Uterus (tissue), 4 donors: Measurements from ENCODE around the gene MAPK9. TPM values are rescaled to one million over a fixed set of nuclear protein-coding genes. Genes with fewer than 3 reads are reported as not detected.
A peak's percentile ranks its signal among the peaks of the same experiment; 100 is the strongest.

Experiments used
- DNase-seq, 2 donors: peaks; one replicate each; pipeline ENCODE4 v3.0.0-alpha.2; 2019 to 2020
- H3K27ac ChIP-seq, 2 donors: fragments of 200-600 bp; sonication (generic); 1 replicate in 1 of 2; 2 replicates in 1 of 2; pipeline ENCODE4 v1.5.1; 2016 to 2018
- H3K27me3 ChIP-seq, 2 donors: fragments of 200-600 bp; sonication (generic); one replicate each; pipeline ENCODE4 v1.5.1; 2018 to 2019; ENCODE audit warnings: control low read depth in 1 of 2
- H3K36me3 ChIP-seq, 2 donors: fragments of 200-600 bp; sonication (generic); one replicate each; pipeline ENCODE4 v1.5.1; 2019; ENCODE audit warnings: control low read depth in 1 of 2
- H3K4me1 ChIP-seq, 2 donors: fragments of 200-600 bp; sonication (generic); one replicate each; pipeline ENCODE4 v1.5.1; 2018 to 2019; ENCODE audit warnings: control low read depth in 1 of 2
- H3K4me3 ChIP-seq, 2 donors: fragments of 200-600 bp; sonication (generic); 1 replicate in 1 of 2; 2 replicates in 1 of 2; pipeline ENCODE4 v1.5.1; 2018 to 2019; ENCODE audit warnings: mild to moderate bottlenecking in 1 of 2
- H3K9me3 ChIP-seq, 2 donors: fragments of 200-600 bp; sonication (generic); one replicate each; pipeline ENCODE4 v1.5.1; 2019; ENCODE audit warnings: control low read depth in 1 of 2
- POLR2A ChIP-seq, 2 donors: fragments of 450-650 bp; IDR thresholded peaks; one replicate each; pipeline ENCODE4 v1.6.1; 2016; ENCODE audit warnings: antibody characterized with exemption in 2 of 2, mild to moderate bottlenecking in 1 of 2, moderate library complexity in 1 of 2
- intact Hi-C: fragments of 100-400 bp; cut with DNase I; formaldehyde crosslinking; loops from one replicate; pipeline ENCODE4 v1.15.1; 2023; ENCODE audit warnings: low total_unique reads
- total RNA-seq, 4 donors: library from RNA; depleted of rRNA in 3 of 4; stranded (reverse); fragments of >200 nt in 3 of 4; gene quantifications; one replicate each; pipeline versions ENCODE4 v1.1.0 to v1.2.4, GENCODE V29; 2014 to 2023
- TF ChIP-seq, protein P1 (sequence below), 4 experiments: fragments of 200-600 bp in 2 of 4; fragments of 450-650 bp in 2 of 4; sonication (generic) in 2 of 4; IDR thresholded peaks; one replicate each; pipeline ENCODE4 v1.5.1; 2016 to 2019; ENCODE audit warnings: antibody characterized with exemption in 4 of 4, mild to moderate bottlenecking in 2 of 4, moderate library complexity in 1 of 4
- donor health status: DM: yes; HTN: yes; CAD: no.

The MAPK9 gene
- total RNA-seq, 4 donors from 2014 or later = 9.2 to 45.1 (median 33.3) TPM

DNA sequence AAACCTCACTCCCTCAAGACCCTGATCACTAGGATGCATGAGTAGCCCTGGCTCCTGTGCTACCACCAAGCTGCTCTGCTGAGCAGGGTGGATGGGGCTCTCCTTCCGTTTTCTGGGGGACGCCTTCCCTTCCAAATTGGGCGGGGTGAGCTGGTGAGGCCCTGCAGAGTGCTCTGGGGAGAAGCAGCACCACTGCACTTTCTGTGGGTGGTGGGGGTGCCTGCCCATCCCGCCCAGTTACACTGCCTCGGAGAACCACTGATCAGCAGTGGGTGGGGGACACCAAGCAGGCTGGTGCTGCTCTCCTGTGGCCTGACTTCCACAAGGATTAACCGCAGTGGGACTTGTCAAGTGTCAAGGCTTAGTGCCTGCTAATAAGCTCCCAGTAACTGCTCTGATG lies 42.3 kb upstream of the MAPK9 start:
- Histone ChIP-seq H3K27me3 (no peaks in the 10 kb centered on the region), H3K4me3 (no peak overlapping the region), H3K36me3 (no peaks in the 10 kb centered on the region), H3K9me3 (no peaks in the 10 kb centered on the region), H3K27ac (no peak overlapping the region), H3K4me1 (peaks cover 0 to 10% of the 10 kb centered on the region in 2 donors)
- intact Hi-C loops = no loop called here
- TF ChIP-seq, protein P1, sequence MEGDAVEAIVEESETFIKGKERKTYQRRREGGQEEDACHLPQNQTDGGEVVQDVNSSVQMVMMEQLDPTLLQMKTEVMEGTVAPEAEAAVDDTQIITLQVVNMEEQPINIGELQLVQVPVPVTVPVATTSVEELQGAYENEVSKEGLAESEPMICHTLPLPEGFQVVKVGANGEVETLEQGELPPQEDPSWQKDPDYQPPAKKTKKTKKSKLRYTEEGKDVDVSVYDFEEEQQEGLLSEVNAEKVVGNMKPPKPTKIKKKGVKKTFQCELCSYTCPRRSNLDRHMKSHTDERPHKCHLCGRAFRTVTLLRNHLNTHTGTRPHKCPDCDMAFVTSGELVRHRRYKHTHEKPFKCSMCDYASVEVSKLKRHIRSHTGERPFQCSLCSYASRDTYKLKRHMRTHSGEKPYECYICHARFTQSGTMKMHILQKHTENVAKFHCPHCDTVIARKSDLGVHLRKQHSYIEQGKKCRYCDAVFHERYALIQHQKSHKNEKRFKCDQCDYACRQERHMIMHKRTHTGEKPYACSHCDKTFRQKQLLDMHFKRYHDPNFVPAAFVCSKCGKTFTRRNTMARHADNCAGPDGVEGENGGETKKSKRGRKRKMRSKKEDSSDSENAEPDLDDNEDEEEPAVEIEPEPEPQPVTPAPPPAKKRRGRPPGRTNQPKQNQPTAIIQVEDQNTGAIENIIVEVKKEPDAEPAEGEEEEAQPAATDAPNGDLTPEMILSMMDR (IDR thresholded peaks at IDR 0.05) = no peak
- no peak for TF ChIP-seq POLR2A (IDR thresholded peaks at IDR 0.05)
- no peak for DNase-seq

DNA sequence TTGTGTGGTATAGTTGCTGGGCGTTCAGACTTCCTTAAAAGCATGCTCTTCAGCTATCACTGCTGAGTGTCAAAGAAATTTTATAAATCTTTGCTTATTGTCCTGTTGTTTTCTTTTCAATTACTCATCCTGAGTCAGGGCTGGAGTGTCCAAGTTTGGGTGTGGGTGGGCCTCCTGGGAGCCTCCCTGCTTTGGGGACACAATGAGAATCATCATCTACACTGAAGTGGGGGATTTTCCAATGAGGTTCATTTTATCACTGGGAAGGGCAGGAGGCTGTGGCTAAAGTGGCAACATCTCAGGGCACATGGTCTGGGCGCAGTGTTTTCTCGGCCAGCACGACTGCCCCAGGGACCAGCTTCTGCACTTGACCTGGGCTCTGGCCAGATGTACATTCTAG lies 41.8 kb upstream of the MAPK9 start:
- Histone ChIP-seq H3K27ac (no peak overlapping the region), H3K36me3 (no peaks in the 10 kb centered on the region)
- no peak for DNase-seq

DNA sequence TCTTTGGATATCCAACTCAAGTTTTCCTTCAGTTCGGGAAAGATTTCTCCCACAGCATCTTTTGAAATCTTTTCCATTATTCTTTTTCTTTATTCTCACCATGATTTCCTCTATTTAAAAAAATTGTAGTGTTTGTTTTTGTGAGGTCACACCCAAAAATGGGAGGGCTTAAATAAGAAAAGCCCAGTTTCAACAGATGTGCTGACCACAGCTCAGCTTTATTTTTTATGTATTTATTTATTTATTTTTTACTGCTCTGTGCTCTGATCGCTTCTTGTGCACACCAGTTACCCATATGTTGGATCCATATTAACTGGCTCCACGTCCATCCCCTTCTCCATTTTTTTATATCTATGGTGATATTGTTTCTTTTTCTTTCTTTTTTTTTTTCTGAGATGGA lies 41.0 kb upstream of the MAPK9 start:
- Histone ChIP-seq H3K4me1 (peaks cover 0 to 10% of the 10 kb centered on the region in 2 donors), H3K36me3 (no peaks in the 10 kb centered on the region), H3K27me3 (no peaks in the 10 kb centered on the region), H3K4me3 (no peak overlapping the region), H3K27ac (peak overlapping the region; percentile 62 to 82), H3K9me3 (no peaks in the 10 kb centered on the region)
- TF ChIP-seq POLR2A (IDR thresholded peaks at IDR 0.05) = no peak
- TF ChIP-seq, protein P1 (IDR thresholded peaks at IDR 0.05) = no peak
- DNase-seq = no peak
- intact Hi-C loops = no loop called here

More for the DNA sequence above, 41.8 kb upstream of the MAPK9 start:
- intact Hi-C loops = no loop called here
- TF ChIP-seq, protein P1 (IDR thresholded peaks at IDR 0.05) = no peak
- TF ChIP-seq POLR2A (IDR thresholded peaks at IDR 0.05) = no peak
- no peaks in the 10 kb centered on the region for H3K27me3 ChIP-seq
- H3K4me1 ChIP-seq = peaks cover 0 to 10% of the 10 kb centered on the region in 2 donors
- no peaks in the 10 kb centered on the region for H3K9me3 ChIP-seq
- H3K4me3 ChIP-seq = no peak overlapping the region

DNA sequence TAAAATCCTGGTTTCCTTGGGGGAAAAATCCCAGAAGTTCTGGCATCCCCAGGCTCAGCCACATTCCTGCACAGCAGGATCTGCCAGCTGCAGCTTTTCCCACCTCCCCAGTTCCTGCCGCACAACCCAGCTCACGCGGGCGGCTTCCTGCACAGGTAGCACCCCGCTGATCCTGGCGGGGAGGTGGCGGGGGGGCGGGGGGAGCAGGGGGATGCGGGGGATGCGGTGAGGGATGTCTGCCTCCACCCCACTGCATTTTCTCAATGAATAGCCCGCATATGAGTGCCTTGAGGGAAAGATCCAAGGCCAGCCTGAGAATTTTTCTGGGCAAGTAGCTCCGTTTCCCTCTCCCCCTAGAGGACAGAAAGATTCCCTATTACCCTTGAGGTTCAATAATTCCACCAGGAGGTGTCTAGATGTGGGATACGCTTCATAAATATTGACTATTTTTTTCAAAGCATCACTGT lies 40.2 kb upstream of the MAPK9 start:
- DNase-seq = no peak
- Histone ChIP-seq H3K4me3 (no peak overlapping the region), H3K4me1 (peaks cover 0 to 10% of the 10 kb centered on the region in 2 donors), H3K27me3 (no peaks in the 10 kb centered on the region), H3K9me3 (no peaks in the 10 kb centered on the region), H3K27ac (peak overlapping the region; percentile 62 to 82), H3K36me3 (no peaks in the 10 kb centered on the region)
- TF ChIP-seq, protein P1 (IDR thresholded peaks at IDR 0.05) = peak in 1 of 4 experiments; percentile 25
- no peak for TF ChIP-seq POLR2A (IDR thresholded peaks at IDR 0.05)
- intact Hi-C loops = no loop called here

DNA sequence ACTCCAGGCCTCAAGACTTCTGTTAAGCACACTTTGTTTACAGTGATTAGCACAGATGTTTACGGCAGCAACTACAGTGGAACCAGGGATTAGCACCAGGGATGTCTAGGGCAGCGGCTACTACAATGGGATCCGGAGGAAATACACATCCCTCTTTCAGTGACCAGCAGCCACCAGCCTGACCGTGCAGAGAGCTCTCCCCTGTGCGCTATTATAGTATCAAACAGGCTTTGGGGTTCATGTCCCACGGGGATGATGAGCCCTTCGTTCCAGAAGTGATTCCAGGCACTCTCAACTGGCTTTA lies 39.7 kb upstream of the MAPK9 start:
- DNase-seq = no peak
- Histone ChIP-seq H3K9me3 (no peaks in the 10 kb centered on the region), H3K27me3 (no peaks in the 10 kb centered on the region), H3K4me3 (no peak overlapping the region), H3K36me3 (no peaks in the 10 kb centered on the region), H3K4me1 (peaks cover 0 to 10% of the 10 kb centered on the region in 2 donors), H3K27ac (peak overlapping the region; percentile 62 to 82)
- intact Hi-C loops = no loop called here
- TF ChIP-seq, protein P1 (IDR thresholded peaks at IDR 0.05) = no peak
- no peak for TF ChIP-seq POLR2A (IDR thresholded peaks at IDR 0.05)
